Measurements from ENCODE around the gene GAS2L3. TPM values are rescaled to one million over a fixed set of nuclear protein-coding genes. Genes with fewer than 3 reads are reported as not detected.

GAS2L3 gene
- total and polyA plus RNA-seq, 2 of the 13 experiments (the other 11 are each of a cell fraction or from before 2014, with no cell fraction given) = 7.0 to 20.8 TPM

DNA sequence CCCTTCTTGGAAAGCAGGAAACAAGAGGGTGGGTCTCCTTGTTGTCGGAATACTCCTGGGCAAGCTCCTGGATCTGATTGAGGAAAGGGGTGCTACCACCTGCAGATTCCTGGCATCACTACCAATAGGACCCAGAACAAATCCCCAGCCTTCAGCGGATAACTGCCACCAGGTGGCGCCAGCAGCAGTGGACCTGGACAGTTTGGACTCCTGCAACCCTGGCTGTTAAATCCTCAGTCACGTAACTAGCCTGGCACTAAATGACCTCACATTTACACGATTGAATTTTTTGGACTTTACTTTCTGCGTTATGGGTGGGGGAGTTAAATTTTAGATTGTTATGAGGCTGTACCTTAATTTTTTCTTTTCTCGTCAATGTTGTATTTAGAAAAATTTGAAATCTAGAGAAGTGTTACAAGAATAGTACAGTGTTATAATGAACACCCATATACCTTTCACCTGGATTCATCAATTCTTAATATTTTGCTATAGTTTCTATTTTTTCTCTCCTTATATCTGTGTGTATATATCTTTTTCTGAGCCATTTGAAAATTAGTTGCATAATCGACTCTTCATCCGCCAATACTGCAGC lies 95.6 kb downstream of the GAS2L3 start (continued):
- TF ChIP-seq, protein P1, sequence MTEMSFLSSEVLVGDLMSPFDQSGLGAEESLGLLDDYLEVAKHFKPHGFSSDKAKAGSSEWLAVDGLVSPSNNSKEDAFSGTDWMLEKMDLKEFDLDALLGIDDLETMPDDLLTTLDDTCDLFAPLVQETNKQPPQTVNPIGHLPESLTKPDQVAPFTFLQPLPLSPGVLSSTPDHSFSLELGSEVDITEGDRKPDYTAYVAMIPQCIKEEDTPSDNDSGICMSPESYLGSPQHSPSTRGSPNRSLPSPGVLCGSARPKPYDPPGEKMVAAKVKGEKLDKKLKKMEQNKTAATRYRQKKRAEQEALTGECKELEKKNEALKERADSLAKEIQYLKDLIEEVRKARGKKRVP (CRISPR knock-in tag; IDR thresholded peaks at IDR 0.05) = no peak
- no peak for TF ChIP-seq KLF9 (CRISPR knock-in tag; IDR thresholded peaks at IDR 0.05; ENCODE audit: low read depth)
- TF ChIP-seq, protein P2, sequence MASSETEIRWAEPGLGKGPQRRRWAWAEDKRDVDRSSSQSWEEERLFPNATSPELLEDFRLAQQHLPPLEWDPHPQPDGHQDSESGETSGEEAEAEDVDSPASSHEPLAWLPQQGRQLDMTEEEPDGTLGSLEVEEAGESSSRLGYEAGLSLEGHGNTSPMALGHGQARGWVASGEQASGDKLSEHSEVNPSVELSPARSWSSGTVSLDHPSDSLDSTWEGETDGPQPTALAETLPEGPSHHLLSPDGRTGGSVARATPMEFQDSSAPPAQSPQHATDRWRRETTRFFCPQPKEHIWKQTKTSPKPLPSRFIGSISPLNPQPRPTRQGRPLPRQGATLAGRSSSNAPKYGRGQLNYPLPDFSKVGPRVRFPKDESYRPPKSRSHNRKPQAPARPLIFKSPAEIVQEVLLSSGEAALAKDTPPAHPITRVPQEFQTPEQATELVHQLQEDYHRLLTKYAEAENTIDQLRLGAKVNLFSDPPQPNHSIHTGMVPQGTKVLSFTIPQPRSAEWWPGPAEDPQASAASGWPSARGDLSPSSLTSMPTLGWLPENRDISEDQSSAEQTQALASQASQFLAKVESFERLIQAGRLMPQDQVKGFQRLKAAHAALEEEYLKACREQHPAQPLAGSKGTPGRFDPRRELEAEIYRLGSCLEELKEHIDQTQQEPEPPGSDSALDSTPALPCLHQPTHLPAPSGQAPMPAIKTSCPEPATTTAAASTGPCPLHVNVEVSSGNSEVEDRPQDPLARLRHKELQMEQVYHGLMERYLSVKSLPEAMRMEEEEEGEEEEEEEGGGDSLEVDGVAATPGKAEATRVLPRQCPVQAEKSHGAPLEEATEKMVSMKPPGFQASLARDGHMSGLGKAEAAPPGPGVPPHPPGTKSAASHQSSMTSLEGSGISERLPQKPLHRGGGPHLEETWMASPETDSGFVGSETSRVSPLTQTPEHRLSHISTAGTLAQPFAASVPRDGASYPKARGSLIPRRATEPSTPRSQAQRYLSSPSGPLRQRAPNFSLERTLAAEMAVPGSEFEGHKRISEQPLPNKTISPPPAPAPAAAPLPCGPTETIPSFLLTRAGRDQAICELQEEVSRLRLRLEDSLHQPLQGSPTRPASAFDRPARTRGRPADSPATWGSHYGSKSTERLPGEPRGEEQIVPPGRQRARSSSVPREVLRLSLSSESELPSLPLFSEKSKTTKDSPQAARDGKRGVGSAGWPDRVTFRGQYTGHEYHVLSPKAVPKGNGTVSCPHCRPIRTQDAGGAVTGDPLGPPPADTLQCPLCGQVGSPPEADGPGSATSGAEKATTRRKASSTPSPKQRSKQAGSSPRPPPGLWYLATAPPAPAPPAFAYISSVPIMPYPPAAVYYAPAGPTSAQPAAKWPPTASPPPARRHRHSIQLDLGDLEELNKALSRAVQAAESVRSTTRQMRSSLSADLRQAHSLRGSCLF (CRISPR knock-in tag; IDR thresholded peaks at IDR 0.05; ENCODE audit: borderline replicate concordance) = no peak
- no peak for TF ChIP-seq ZMYM4 (CRISPR knock-in tag; IDR thresholded peaks at IDR 0.05)
- TF ChIP-seq ZNF709 (CRISPR knock-in tag; IDR thresholded peaks at IDR 0.05) = no peak
- no peak for TF ChIP-seq FOXK2 (IDR thresholded peaks at IDR 0.05)
- no peak for TF ChIP-seq SRSF1 (optimal IDR thresholded peaks at IDR 0.05; ENCODE audit: low read depth, low read length)
- no peak for TF ChIP-seq ZNF746 (CRISPR knock-in tag; IDR thresholded peaks at IDR 0.05)
- no peak for TF ChIP-seq ZNF501 (CRISPR knock-in tag; IDR thresholded peaks at IDR 0.05)
- 0 out of 2 replicates have a peak, but pooled peaks have one; percentile 38 for TF ChIP-seq PITX1 (CRISPR knock-in tag; IDR thresholded peaks at IDR 0.05)
- no peak for TF ChIP-seq MTA3 (CRISPR knock-in tag; IDR thresholded peaks at IDR 0.05)
- no peak for TF ChIP-seq ARHGAP35 (CRISPR knock-in tag; IDR thresholded peaks at IDR 0.05; ENCODE audit: borderline replicate concordance)
- no peak for TF ChIP-seq SIX4 (CRISPR knock-in tag; IDR thresholded peaks at IDR 0.05)
- TF ChIP-seq HNF4A (CRISPR knock-in tag; IDR thresholded peaks at IDR 0.05) = peak; percentile 43; the same call in 1 of the 2 replicates
- no peak for TF ChIP-seq REPIN1 (CRISPR knock-in tag; IDR thresholded peaks at IDR 0.05; ENCODE audit: borderline replicate concordance, low read depth)
- TF ChIP-seq FLYWCH1 (CRISPR knock-in tag; IDR thresholded peaks at IDR 0.05) = no peak
- no peak for TF ChIP-seq ATF7-NPFF (CRISPR knock-in tag; IDR thresholded peaks at IDR 0.05; ENCODE audit: low read depth)
- TF ChIP-seq FOXC1 (CRISPR knock-in tag; IDR thresholded peaks at IDR 0.05; ENCODE audit: borderline replicate concordance) = no peak
- peak; percentile 29; the same call in 1 of the 2 replicates for TF ChIP-seq HOXA3 (CRISPR knock-in tag; IDR thresholded peaks at IDR 0.05)
- TF ChIP-seq, protein P3, sequence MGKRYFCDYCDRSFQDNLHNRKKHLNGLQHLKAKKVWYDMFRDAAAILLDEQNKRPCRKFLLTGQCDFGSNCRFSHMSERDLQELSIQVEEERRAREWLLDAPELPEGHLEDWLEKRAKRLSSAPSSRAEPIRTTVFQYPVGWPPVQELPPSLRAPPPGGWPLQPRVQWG (CRISPR knock-in tag; IDR thresholded peaks at IDR 0.05; ENCODE audit: borderline replicate concordance, low read depth) = no peak
- no peak for TF ChIP-seq ZSCAN22 (CRISPR knock-in tag; IDR thresholded peaks at IDR 0.05)
- TF ChIP-seq NFKBIZ (CRISPR knock-in tag; IDR thresholded peaks at IDR 0.05) = no peak
- no peak for TF ChIP-seq SNAPC2 (CRISPR knock-in tag; IDR thresholded peaks at IDR 0.05)
- TF ChIP-seq, protein P4, sequence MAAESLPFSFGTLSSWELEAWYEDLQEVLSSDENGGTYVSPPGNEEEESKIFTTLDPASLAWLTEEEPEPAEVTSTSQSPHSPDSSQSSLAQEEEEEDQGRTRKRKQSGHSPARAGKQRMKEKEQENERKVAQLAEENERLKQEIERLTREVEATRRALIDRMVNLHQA (CRISPR knock-in tag; IDR thresholded peaks at IDR 0.05) = no peak
